Measurements from ENCODE around the gene ENTPD2.

Gene ENTPD2

GRCh38 chr9:137030006-137030405 is 23.9 kb downstream of the ENTPD2 start:
- no peak for DNase-seq (ENCODE audit: low spot score)

GRCh38 chr9:137029058-137029936 is 24.6 kb downstream of the ENTPD2 start:
- peak; percentile 72 for DNase-seq (ENCODE audit: low spot score)

- peak; percentile 81 for DNase-seq (ENCODE audit: low spot score)
Observed at GRCh38 chr9:137028263-137029057, 25.4 kb downstream of the ENTPD2 start.

- peak; percentile 20 for DNase-seq (ENCODE audit: low spot score)
Observed at GRCh38 chr9:137027369-137028262, 26.2 kb downstream of the ENTPD2 start, which contains the start of gene ABCA2. ABCA2 (minus strand) TSS chr9:137028237; CDS start chr9:137028140, 97 bp downstream.

- DNase-seq (ENCODE audit: low spot score), result no peak
Observed at GRCh38 chr9:137026828-137027227, 27.0 kb downstream of the ENTPD2 start.

- DNase-seq (ENCODE audit: low spot score), result no peak
Observed at GRCh38 chr9:137026384-137026783, 27.5 kb downstream of the ENTPD2 start.

GRCh38 chr9:137025517-137025966 is 28.3 kb downstream of the ENTPD2 start:
- DNase-seq (ENCODE audit: low spot score), result no peak

GRCh38 chr9:137023583-137023991 is 30.3 kb downstream of the ENTPD2 start:
- DNase-seq (ENCODE audit: low spot score), result no peak

- DNase-seq (ENCODE audit: low spot score), result no peak
Observed at GRCh38 chr9:137023157-137023556, 30.7 kb downstream of the ENTPD2 start.

GRCh38 chr9:137022662-137023008 is 31.2 kb downstream of the ENTPD2 start:
- DNase-seq (ENCODE audit: low spot score), result no peak

- DNase-seq (ENCODE audit: low spot score), result peak; percentile 89
Observed at GRCh38 chr9:137021979-137022661, 31.7 kb downstream of the ENTPD2 start.

GRCh38 chr9:137021568-137021978 is 32.3 kb downstream of the ENTPD2 start:
- DNase-seq (ENCODE audit: low spot score), result no peak

GRCh38 chr9:137020771-137021567 is 32.9 kb downstream of the ENTPD2 start:
- no peak for DNase-seq (ENCODE audit: low spot score)

GRCh38 chr9:137019891-137020683 is 33.8 kb downstream of the ENTPD2 start:
- DNase-seq (ENCODE audit: low spot score), result no peak

GRCh38 chr9:137018761-137019559 is 34.9 kb downstream of the ENTPD2 start:
- no peak for DNase-seq (ENCODE audit: low spot score)

GRCh38 chr9:137017791-137018497 is 35.9 kb downstream of the ENTPD2 start:
- DNase-seq (ENCODE audit: low spot score), result no peak

- DNase-seq (ENCODE audit: low spot score), result no peak
Observed at GRCh38 chr9:137017071-137017470, 36.8 kb downstream of the ENTPD2 start.

- DNase-seq (ENCODE audit: low spot score), result no peak
Observed at GRCh38 chr9:137016436-137016835, 37.4 kb downstream of the ENTPD2 start.
